ENCODE measurements around the gene ALG12. TPM values are rescaled to one million over a fixed set of nuclear protein-coding genes. Genes with fewer than 3 reads are reported as not detected.

ALG12 gene
- total RNA-seq, 1 donor from 2014 or later, result 18.7 TPM

- Histone ChIP-seq H3K36me3 (ENCODE audit: control insufficient read depth, insufficient read depth, low read length) (no peaks in the 10 kb centered on the region), H3K4me3 (ENCODE audit: low read depth, low read length) (no peak overlapping the region), H3K27me3 (ENCODE audit: control insufficient read depth, insufficient read depth, low read length) (no peaks in the 10 kb centered on the region)
- TF ChIP-seq CTCF (IDR thresholded peaks at IDR 0.05; ENCODE audit: insufficient read depth, low read length, severe bottlenecking), result no peak
- FAIRE-seq, result no peak
- DNase-seq (ENCODE audit: low read depth), result no peak
Observed at GRCh38 chr22:49938565-49939136, 20.4 kb upstream of the ALG12 start.

GRCh38 chr22:49937758-49938564 is 19.7 kb upstream of the ALG12 start:
- Histone ChIP-seq H3K36me3 (ENCODE audit: control insufficient read depth, insufficient read depth, low read length) (no peaks in the 10 kb centered on the region), H3K4me3 (ENCODE audit: low read depth, low read length) (no peak overlapping the region), H3K27me3 (ENCODE audit: control insufficient read depth, insufficient read depth, low read length) (no peaks in the 10 kb centered on the region)
- TF ChIP-seq CTCF (IDR thresholded peaks at IDR 0.05; ENCODE audit: insufficient read depth, low read length, severe bottlenecking), result no peak
- FAIRE-seq, result no peak
- no peak for DNase-seq (ENCODE audit: low read depth)

GRCh38 chr22:49936973-49937757 is 18.9 kb upstream of the ALG12 start:
- Histone ChIP-seq H3K27me3 (ENCODE audit: control insufficient read depth, insufficient read depth, low read length) (no peaks in the 10 kb centered on the region), H3K36me3 (ENCODE audit: control insufficient read depth, insufficient read depth, low read length) (no peaks in the 10 kb centered on the region), H3K4me3 (ENCODE audit: low read depth, low read length) (no peak overlapping the region)
- FAIRE-seq (no peak), DNase-seq (ENCODE audit: low read depth) (no peak)
- TF ChIP-seq CTCF (IDR thresholded peaks at IDR 0.05; ENCODE audit: insufficient read depth, low read length, severe bottlenecking), result no peak

- DNase-seq (ENCODE audit: low read depth) (peak; percentile 43), FAIRE-seq (no peak)
- TF ChIP-seq CTCF (IDR thresholded peaks at IDR 0.05; ENCODE audit: insufficient read depth, low read length, severe bottlenecking), result no peak
- peak overlapping the region; percentile 23 for H3K4me3 ChIP-seq (ENCODE audit: low read depth, low read length)
- H3K36me3 ChIP-seq (ENCODE audit: control insufficient read depth, insufficient read depth, low read length), result no peaks in the 10 kb centered on the region
- H3K27me3 ChIP-seq (ENCODE audit: control insufficient read depth, insufficient read depth, low read length), result no peaks in the 10 kb centered on the region
Observed at GRCh38 chr22:49936018-49936972, 18.1 kb upstream of the ALG12 start.

- no peak for TF ChIP-seq CTCF (IDR thresholded peaks at IDR 0.05; ENCODE audit: insufficient read depth, low read length, severe bottlenecking)
- FAIRE-seq, result no peak
- no peak for DNase-seq (ENCODE audit: low read depth)
Observed at GRCh38 chr22:49935561-49935960, 17.3 kb upstream of the ALG12 start.

More at GRCh38 chr22:49935561-49935960, 17.3 kb upstream of the ALG12 start:
- Histone ChIP-seq H3K4me3 (ENCODE audit: low read depth, low read length) (peak overlapping the region; percentile 23), H3K27me3 (ENCODE audit: control insufficient read depth, insufficient read depth, low read length) (no peaks in the 10 kb centered on the region), H3K36me3 (ENCODE audit: control insufficient read depth, insufficient read depth, low read length) (no peaks in the 10 kb centered on the region)

All from bronchial epithelial cell (primary cell).